Upper lobe of left lung (tissue), 4 donors: ENCODE results near the gene HAO1.

Source experiments
- EP300 ChIP-seq, 4 donors: sonication (generic); formaldehyde crosslinking; IDR thresholded peaks; one replicate each; pipeline ENCODE4 v1.5.1; 2017; ENCODE audit warnings: antibody characterized with exemption in 4 of 4, control low read depth in 2 of 4
- POLR2A ChIP-seq, 4 donors: fragments of 450-650 bp; IDR thresholded peaks; one replicate each; pipeline ENCODE4 v1.5.1; 2016 to 2017; ENCODE audit warnings: antibody characterized with exemption in 4 of 4, mild to moderate bottlenecking in 2 of 4
- POLR2AphosphoS5 ChIP-seq, 2 donors: sonication (generic); formaldehyde crosslinking; IDR thresholded peaks; one replicate each; pipeline ENCODE4 v1.5.1; 2017; ENCODE audit warnings: antibody characterized with exemption in 2 of 2
- TF ChIP-seq, protein P1 (sequence below), 6 experiments: fragments of 450-650 bp in 4 of 6; fragments of 200-600 bp in 2 of 6; sonication (generic) in 2 of 6; IDR thresholded peaks; one replicate each; pipeline ENCODE4 v1.5.1; 2016 to 2019; ENCODE audit warnings: antibody characterized with exemption in 6 of 6

GRCh38 chr20:7938058-7938457 is 2.2 kb downstream of the HAO1 start:
- TF ChIP-seq POLR2A (IDR thresholded peaks at IDR 0.05) (no peak), EP300 (IDR thresholded peaks at IDR 0.05) (no peak), POLR2AphosphoS5 (IDR thresholded peaks at IDR 0.05) (no peak)
- TF ChIP-seq, protein P1, sequence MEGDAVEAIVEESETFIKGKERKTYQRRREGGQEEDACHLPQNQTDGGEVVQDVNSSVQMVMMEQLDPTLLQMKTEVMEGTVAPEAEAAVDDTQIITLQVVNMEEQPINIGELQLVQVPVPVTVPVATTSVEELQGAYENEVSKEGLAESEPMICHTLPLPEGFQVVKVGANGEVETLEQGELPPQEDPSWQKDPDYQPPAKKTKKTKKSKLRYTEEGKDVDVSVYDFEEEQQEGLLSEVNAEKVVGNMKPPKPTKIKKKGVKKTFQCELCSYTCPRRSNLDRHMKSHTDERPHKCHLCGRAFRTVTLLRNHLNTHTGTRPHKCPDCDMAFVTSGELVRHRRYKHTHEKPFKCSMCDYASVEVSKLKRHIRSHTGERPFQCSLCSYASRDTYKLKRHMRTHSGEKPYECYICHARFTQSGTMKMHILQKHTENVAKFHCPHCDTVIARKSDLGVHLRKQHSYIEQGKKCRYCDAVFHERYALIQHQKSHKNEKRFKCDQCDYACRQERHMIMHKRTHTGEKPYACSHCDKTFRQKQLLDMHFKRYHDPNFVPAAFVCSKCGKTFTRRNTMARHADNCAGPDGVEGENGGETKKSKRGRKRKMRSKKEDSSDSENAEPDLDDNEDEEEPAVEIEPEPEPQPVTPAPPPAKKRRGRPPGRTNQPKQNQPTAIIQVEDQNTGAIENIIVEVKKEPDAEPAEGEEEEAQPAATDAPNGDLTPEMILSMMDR (IDR thresholded peaks at IDR 0.05): no peak
